Myocyte (in vitro differentiated cells): ENCODE data around the gene KRT82. TPM values are rescaled to one million over a fixed set of nuclear protein-coding genes. Genes with fewer than 3 reads are reported as not detected.

Source experiments
- DNase-seq: peaks from one replicate; pipeline ENCODE4 v3.0.0-alpha.2; 2012; ENCODE audit warnings: low read depth
- total RNA-seq: library from RNA; depleted of rRNA; stranded (reverse); fragments of >200 nt; gene quantifications from 2 replicates; pipeline ENCODE4 v1.2.3, GENCODE V29; 2014

KRT82 gene
- total RNA-seq, 1 donor from 2014 or later: not detected

DNA sequence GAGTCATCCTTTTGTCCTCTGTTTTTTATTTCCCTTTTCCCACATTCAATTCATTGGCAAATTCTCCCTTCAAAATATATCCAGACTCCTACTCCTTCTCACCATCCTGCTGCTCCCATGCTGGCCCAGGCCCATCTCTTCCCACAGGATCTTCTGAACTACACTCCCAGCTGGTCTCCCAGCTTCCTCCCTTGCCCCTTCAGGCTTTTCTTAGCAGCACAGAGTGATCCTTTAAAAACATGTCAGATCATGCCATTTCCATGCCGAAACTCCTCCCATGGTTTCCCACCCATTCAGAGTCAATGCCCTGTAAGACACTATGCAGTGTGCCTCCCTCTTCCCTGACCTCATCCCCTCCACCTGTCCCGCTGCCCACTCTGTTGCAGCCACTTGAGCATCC, 18.3 kb downstream of the KRT82 start:
- DNase-seq: no peak

DNA sequence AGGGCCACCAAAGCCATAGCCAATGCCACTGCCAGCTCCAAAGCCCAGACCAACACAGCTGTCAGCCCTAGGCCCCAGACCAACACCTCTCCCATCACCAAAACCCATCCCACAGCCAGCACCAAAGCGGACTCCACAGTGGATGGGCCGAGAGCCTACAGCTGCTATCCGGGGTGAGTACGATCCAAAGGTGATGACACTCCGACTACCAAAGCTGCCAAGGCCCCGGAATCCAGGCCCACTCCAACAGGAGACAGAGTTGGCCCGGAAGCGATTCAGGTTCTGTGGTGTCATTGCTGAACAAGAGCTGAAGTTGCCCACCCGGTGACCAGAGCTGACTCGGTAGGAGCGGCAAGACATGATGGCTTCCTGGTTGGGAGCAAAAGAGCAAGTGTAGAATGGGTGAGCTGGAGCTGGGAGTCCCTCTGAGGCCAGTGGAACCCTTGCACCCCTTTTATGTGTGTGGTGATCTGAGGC, 20.9 kb downstream of the KRT82 start, which contains the start of gene KRT84:
Gene KRT84 (minus strand): TSS at position 427 of the 477 bp plus-strand sequence. CDS start 67 bp downstream, at position 360.
- no peak for DNase-seq

DNA sequence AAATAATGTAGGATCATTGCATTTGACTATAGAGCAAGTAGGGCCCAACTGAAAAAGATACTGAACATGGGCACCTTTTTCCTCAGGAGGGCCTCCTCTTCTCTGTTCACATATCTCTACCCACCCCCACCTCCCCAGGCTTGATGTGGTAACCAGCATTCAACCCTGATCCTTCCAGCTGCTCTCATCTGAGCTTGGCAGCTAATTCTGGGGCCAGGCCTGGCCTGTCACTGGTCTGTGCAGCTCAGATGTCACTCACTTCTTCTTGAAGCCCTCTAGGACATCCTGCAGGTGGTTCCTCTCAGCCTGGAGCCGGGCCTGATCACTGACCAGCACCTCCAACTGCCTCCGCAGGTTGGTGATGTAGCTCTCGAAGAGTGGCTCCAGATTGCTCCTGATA, 22.8 kb downstream of the KRT82 start:
- peak; percentile 56 for DNase-seq

DNA sequence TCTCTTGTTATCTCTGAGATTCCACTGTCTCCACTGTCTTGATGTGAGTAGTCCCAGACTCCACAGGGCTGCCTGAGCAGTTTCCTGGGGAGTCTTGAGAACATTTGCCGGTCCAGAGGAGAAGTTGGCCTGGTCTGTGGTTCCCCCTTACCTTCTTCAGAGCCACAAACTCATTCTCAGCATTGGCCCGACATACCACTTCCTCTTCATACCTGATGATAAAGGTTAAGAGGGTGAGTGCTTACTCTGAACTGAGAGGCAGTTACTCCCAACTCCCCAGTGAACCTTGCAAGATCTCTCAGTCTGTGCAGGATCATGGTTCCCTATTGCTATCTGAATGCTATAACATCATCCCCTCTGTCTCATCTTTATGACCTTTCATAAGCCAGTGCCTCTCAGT, 23.3 kb downstream of the KRT82 start:
- DNase-seq: no peak

DNA sequence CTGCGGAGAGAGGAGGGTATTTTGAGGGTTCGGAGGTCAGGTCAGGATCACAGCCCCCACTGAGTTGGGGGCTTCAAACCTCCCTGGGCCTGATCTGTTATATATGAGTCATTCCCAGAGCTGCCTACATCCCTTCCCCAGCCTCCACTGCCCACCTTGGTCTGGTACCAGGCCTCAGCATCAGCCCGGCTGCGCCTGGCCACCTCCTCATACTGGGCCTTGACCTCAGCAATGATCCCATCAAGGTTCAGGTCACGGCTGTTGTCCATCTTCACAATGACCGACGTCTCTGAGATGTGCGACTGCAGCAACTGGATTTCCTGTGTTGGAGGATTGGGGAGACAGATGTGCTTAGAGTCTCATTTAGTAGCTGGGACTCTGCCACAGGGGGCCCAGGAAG, 24.9 kb downstream of the KRT82 start:
- no peak for DNase-seq

DNA sequence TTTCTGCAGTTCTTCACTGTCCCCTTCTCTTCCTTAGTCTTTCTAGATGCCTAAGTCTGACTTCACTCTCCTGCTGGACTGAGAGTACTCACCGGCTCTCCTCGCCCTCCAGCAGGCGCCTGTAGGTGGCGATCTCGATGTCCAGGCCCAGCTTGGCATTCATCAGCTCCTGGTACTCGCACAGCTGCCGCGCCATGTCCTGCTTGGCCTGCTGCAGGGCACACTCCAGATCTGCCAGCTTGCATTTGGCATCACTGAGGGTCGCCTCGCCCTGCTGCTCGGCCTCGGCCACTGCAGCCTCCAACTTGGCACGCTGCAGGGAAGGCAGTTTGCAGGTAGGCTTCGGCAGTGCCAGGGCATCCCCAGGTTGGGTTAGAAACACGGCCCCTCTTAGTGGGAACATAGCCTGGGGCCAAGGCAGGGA, 25.9 kb downstream of the KRT82 start:
- DNase-seq: peak; percentile 74

DNA sequence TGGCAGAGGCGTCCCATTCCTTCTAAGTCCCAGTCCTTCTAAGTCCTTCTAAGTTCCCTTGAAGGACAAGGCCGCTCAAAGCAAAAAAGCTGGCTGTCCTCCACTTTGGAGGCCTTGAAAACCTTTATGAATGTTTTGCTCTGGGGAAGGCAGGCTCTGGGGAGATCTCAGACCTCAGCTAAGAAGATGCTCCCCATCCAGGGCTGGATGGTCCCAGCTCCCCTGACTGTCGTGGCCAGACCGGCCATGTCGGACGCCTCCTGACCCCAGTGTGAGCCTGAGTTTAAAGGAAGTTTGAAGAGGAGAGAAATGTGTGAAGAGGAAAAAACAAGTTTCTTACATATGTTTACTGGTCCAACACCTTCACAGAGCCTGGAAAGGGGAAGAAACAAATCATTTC, 26.6 kb downstream of the KRT82 start:
- DNase-seq: no peak

DNA sequence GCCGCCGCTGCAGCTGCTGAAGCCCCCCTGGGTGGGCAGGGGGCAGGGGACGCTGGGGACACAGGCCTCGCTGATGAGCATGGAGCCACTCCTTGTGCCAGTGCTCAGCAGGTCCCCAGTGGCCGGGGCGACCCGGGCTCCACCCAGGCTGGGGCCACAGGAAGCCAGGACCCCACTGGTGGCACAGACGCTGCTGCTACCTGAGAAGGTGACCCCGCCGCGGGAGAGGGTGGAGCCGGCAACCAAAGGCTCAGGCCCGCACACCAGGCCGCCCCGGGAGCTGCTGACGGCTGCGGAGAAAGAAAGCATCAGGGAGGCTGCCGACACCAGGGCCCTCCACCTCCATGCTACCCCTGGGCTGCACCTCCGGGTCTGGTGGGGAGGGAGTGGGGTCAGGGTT, 28.0 kb downstream of the KRT82 start:
- no peak for DNase-seq

DNA sequence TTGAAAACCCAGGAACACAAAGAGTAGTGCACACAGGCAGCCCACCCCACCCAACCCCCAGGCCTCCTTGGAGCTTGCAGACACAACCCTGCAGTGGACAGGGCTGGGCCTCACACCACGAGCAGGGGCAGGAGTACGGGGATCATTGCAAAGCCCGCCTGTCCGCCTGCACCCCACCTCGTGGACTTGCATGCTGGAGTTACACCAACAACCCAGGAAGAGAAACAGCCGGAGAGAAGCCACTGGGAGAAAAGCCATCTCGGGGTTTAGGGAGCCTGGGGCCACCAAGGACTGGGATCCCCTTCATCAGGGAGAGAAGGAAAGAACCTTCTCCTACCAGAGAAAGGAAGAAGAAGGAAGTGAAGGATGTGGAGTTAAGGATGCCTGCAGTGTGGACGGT, 28.9 kb downstream of the KRT82 start:
- DNase-seq: no peak

DNA sequence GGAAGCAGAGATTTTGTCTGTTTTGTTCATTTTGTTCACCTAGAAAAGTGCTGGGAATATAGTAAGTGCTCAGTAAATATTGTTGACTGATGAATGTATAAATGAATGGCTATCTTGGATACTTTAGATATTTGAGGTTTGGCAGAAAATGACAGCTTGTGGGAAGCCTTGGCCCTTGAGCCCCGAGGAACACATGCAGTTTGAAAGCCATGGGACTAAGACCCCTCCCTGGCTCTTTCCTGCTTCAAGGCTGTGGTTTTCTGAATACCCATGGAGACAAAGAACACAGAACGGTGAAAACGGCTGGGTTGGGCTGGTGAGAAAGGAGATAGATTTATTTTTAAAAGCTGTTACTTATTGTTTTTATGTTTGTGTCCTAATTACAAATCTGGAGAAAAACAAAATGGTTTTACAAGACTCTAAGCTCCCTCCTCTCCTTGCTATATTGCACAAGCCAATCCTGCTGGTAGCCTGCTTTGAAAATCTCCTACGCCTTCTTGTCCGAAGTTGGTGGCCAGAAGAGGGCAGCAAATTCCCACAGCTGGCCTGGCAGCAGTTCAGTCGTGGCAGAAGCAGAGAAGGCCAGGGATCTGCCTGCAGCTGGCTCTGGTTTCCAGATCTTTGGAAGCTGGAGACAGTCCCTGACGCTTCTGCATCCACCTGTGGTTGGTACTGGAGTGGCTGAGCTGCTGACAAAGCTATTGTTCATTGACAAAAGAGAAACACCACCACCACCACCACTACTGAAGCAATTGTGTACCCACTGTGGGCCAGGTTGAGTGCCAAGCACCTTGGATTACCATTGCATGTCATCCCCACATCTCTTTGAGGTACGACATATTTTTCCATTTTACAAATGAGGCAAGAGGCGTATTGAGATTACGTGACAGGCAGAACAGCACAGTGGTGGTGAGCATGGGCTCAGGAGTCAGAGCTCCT, 33.6 kb downstream of the KRT82 start:
- DNase-seq: peak; percentile 91

DNA sequence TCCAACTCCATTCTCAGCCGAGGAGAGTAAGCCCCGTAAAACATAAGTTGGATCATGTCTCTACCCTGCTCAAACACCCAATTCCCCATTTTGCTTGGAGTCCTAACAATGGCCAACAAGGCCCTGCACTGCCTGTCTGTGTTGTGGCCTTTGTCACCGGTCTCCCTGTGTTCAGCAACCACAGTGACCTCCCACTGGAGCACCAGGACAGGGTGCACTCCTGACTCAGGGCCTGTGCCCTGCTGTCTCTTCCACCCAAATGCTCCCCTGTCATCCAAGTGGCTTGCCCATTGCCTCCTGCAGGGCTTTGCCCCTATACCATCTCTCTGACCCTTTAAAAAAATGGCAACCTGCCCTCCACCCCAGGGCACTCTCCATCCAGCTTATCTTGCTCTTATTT, 34.4 kb downstream of the KRT82 start:
- DNase-seq: no peak

DNA sequence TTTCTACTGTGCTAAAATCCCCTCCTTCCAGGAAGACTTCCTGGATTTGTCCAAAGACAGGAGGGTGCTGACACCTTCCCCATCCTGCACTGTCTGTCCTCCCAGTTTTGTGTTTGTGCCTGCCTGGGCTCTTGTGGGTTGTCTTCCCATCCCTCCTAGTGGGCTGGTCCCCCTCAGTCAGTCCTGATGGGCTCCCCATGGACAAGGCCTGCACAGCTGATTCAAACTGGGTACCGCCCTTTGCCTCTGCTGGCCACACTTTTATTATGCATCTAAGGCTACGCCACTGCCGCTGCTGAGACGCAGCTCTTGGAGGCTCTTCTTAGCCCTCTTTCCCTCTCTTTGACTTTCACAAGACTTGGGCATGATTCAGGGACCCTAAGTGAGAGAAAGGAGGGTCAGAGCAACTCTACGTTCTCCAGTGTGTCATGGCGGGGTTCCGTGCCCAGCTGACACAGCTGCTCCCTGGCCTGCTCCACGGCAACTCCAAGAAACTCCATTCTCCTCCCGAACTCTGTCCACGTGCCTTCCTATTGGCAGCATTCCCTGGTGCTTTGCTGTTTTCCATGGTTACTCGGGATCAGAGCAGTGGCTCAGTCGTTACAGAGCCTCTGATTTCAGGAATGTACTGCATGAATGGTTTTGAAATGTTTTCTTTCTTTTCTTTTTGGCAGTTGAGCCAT, 35.1 kb downstream of the KRT82 start:
- peak; percentile 56 for DNase-seq

DNA sequence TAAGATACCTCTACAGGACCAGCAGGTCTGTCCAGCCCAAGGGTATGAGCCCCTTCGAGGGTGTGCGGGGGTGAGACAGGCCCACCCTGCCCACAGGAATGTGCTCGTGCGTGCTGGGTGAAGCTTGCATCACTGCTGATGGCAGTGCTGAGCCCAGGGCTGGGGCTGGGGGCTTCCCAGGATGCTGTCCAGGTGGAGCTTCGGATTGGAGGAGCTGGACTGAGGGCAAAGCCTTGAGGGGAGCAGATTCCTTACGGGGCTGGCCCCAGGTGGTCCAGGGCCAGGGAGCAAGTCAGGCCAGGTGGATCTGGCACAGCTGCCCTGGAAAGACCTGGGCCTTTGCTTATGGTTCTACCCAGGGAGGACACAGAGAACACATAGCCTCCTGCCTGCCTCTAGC, 36.3 kb downstream of the KRT82 start:
- no peak for DNase-seq

DNA sequence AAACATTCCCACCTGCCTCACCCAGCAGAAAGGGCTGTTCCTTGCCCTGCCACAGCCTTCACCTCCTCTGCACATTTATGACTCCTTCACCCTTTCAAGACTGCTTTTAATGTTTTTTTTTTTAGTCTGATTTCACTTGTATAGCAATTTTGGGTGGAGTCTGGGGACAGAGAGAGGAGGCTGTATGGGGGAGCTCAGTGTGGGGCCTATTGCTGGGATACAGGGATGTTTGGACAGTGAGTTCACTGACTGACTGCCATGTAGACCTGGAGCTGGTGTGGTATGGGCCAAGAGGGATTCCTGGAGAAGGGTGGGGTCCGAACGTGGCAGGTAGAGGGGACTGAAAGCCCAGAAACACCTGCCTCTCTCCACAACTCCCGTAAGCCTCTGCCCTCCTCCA, 36.9 kb downstream of the KRT82 start:
- no peak for DNase-seq

DNA sequence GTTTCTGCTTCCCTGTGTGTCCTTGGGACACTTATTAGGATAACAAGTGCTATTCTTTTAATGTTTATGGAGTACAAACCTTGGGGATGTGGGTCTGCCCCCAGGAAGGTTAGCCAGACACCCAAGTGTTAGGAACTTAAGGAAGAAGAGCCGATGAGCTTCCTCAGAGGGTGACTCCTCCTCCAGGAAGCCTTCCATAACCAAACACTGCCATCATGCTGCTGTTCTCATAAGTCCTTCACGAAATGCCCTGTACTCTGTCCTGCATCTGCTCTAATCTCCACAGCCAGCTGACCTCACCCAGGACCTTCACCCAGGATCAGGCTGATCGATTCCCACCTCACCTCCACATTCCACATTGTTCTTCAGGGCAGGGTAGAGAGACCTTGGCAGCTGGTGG, 37.6 kb downstream of the KRT82 start:
- DNase-seq: no peak

DNA sequence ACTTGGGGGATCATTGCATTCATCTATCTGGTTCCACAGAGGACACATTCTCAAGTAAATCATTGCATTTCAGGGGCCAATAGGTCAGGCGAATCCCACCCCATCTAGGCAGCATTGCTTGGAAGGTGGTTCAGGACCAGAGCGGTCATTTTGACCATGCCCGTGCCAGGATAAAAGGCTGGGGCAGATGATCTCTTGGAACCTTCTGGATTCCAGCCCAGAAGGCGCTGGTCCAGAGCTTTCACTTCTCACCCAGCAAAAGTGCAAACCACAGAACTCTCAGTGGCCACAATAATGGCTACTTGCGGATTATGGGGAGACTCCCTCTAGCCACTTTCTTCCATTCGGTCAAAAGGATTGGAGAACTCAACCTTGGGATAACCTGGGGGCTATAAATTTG, 38.3 kb downstream of the KRT82 start:
- DNase-seq: peak; percentile 59

DNA sequence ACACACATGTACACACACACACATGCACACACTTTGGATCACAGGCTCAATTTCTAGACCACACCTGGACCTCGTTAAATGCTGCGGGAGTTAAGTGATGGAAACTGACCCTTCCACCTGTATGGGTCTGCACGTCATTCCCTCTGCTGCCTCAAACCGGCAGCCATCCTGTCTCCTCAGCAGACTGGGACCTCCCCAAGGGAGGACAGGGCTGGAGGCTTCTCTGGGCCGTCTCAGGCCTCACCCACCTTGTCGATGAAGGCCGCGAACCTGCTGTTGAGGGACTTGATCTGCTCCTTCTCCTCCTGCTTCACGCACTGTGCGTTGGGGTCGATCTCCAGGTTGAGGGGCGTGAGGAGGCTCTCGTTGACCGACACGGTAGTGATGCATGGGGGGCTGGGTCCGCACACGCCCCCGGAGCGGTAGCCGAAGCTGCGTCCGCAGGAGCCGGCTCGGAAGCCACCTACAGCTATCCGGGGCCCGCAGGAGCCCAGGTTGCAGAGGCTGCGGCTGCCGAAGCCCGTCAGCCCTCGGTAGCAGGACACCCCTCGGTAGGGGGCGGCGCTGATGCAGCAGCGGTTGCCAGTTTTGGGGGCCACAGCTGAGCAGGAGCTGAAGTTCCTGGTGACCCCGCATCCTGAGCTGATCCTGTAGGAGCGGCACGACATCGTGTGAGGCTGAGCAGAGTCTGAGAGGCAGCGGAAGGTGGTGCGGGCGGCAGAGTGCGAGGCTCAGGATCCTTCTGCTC, 39.2 kb downstream of the KRT82 start, which contains the start of gene KRT85:
Gene KRT85 (minus strand): TSS at position 744 of the 748 bp plus-strand sequence. CDS start 76 bp downstream, at position 668.
- no peak for DNase-seq

DNA sequence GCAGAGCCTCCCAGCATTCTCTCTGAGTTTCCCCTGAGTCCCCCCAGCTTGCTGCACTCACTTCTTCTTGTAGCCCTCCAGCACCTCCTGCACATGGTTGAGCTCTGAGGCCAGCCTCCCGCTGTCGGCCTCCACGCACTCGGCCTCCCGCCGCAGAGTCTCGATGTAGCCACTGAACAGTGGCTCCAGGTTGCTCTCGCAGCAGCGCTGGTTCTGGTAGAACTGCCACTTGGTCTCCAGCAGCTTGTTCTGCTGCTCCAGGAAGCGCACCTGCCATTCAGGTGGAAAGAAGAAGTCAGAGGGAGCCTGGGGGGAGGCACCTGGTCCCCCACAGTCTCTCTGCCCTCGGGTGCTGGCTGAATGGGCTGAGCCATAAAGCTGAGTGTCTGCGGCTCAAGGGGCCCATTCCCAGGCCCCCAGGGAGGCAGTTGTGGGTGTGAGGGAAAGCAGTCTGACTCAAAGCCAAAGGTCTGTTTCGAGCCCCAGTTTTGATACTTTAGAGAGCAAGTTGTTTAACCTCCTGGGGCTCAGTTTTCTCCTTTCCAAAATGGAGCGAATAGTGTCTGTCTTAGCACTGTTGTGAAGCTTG, 41.1 kb downstream of the KRT82 start:
- DNase-seq: no peak

DNA sequence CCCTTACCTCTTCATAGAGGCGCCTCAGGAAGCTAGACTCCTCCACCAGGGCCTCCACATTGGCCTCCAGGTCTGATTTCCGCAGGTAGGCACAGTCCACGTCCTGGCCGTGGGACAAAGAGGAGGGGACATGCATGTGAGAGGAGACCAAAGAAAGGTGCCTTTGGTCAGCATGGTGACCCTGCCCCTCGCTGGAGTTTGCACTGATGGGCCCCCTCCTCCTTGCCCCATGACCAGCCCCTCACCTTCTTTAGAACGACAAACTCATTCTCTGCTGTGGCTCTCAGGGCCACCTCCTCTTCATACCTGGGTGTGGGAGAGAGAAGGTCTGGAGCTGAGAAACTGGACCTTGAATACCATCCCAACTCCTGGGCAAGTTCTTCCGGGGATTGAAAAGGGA, 42.1 kb downstream of the KRT82 start:
- DNase-seq: no peak

DNA sequence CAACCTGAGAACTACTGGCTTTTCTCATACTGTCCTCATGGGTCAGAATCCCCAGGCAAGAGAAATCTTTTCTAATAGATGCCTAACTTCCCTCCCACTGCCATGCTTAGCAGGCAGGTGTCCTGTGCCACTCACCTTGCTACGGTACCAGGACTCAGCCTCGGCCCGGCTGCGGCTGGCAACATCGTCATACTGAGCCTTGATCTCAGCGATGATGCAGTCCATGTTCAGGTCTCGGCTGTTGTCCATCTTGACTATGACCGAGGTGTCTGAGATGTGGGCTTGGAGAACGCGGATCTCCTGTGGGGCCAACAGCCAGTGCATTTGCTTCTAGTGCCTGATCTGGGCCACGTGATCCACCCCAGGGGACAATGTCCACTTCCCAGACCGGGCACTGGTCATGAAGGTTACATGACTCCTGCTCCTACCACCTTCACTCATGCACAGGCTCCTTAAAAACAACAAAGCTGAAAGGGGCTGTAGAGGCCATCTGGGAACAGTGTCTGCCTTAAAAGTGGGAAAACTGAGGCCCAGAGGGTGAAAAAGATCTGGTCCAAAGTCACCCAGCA, 42.9 kb downstream of the KRT82 start:
- DNase-seq: no peak
